Mesodermal cell (in vitro differentiated cells): ENCODE measurements around the gene TSPAN17.

Experiments
- H3K27ac ChIP-seq: 2 replicates; pipeline ENCODE4 v1.7.0; 2013; ENCODE audit warnings: mild to moderate bottlenecking, low read depth, low read length, moderate library complexity; ENCODE audit not compliant: severe bottlenecking
- H3K36me3 ChIP-seq: 2 replicates; pipeline ENCODE4 v1.7.1; 2013; ENCODE audit warnings: mild to moderate bottlenecking, low read length, moderate library complexity; ENCODE audit not compliant: control insufficient read depth, insufficient read depth
- H3K4me1 ChIP-seq: one replicate; pipeline ENCODE4 v1.7.1; 2013; ENCODE audit warnings: mild to moderate bottlenecking, low read length; ENCODE audit not compliant: insufficient read depth, control insufficient read depth, poor library complexity, severe bottlenecking
- H3K4me3 ChIP-seq: 2 replicates; pipeline ENCODE4 v1.7.0; 2013; ENCODE audit warnings: low read length, control low read depth, mild to moderate bottlenecking; ENCODE audit not compliant: insufficient read depth, poor library complexity, severe bottlenecking; ENCODE audit errors: extremely low read depth
- H3K9me3 ChIP-seq: 2 replicates; pipeline ENCODE4 v1.7.1; 2013; ENCODE audit warnings: mild to moderate bottlenecking, low read length, moderate library complexity; ENCODE audit not compliant: control insufficient read depth
- WGBS, 2 experiments: methylation state at CpG; one replicate each; pipeline ENCODE4 v1.1.5; 2013; ENCODE audit warnings: missing lambda C conversion rate in 2 of 2; ENCODE audit not compliant: insufficient coverage in 2 of 2; 5-methylcytosine and 5-hydroxymethylcytosine counted together

The TSPAN17 gene

DNA sequence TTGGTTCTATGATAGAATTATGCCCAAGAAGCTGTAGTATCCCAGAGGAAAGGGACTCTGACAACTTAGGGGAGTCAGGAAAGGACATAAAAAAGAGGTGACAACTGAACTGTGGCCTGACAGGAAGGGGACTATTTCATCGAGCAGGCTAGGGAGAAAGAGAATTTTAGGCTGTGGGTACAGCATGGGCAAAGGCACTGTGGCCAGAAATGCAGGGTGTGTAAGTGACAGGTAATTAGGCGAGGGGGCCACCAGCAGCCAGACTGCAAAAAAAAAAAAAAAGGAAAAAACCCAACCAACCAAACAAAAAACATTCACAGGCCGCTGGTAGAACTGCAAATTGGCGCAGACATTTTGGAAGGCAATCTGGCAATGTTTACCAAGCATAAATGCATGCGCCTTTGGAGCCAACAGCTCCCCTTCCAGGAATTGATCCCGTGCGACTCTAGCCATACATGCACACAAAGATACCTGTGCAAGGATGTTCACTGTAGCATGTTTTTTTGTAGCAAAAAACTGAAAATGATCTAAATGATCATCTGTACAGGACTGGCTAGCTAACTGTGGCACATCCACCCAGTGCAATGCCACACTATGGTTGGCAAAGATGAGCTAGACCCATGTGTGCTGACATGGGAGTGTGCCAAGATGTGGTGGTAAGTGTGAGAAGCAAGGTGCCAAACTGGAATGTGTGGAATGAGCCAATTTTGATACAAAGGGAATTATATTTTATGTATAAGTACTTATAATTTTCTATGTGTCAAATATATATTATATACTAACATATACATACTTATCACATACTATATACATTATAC is 15.7 kb upstream of the TSPAN17 start:
- 85 to 97% methylated on average over 5 of the region's 7 CpGs for WGBS, 2 experiments

DNA sequence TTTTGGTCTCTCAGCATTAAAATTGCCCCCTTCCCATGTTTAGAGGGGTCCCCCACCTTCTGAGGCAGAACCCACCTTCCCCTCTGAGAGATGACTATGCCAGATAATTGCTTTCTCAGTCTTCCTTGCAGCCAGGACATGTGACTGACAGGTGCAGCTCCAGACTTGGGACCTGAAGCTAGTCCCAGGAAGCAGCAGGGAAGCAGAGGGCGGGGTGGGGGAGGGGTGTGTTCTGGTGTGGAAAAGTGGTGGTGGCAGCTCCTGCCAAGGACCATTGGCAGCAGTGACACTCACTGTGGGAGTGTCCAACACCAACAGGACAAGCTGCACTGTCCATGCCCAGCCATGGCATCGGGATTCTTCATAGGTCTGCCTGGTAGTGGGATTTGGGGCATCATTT is 14.5 kb upstream of the TSPAN17 start:
- peaks cover 15% of the 10 kb centered on the region for H3K4me1 ChIP-seq
- no peak overlapping the region for H3K27ac ChIP-seq
- no peak overlapping the region for H3K4me3 ChIP-seq
- H3K9me3 ChIP-seq: no peaks in the 10 kb centered on the region
- WGBS, 2 experiments: 93 to 95% methylated on average over 2 of the region's 2 CpGs
- no peaks in the 10 kb centered on the region for H3K36me3 ChIP-seq

More for the DNA sequence above, 15.7 kb upstream of the TSPAN17 start:
- Histone ChIP-seq H3K36me3 (no peaks in the 10 kb centered on the region), H3K4me3 (no peak overlapping the region), H3K27ac (no peak overlapping the region), H3K9me3 (no peaks in the 10 kb centered on the region), H3K4me1 (peaks cover 15% of the 10 kb centered on the region)

DNA sequence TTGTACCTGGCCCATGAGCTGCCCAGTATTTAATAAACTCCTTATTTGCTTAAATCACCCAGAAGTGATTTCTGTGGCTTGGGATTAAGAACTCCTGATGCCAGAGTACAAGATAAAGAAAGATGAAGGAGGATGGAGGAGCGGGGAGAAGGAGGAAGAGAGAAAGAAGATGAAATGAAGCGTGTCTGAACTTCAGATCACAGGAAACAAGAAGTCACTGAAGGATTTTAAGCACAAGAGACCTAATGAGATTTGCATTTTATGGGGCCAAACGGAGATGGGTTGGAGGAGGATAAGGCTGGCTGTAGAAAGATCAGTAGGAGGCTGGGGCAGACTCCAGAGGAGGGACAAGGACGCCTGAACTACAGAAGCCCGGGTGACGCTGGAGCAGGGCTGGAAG is 13.7 kb upstream of the TSPAN17 start:
- Histone ChIP-seq H3K36me3 (no peaks in the 10 kb centered on the region), H3K27ac (no peak overlapping the region), H3K4me1 (peaks cover 15% of the 10 kb centered on the region), H3K4me3 (no peak overlapping the region), H3K9me3 (no peaks in the 10 kb centered on the region)
- 41 to 44% methylated on average over 6 of the region's 6 CpGs for whole genome bisulfite sequencing, 2 experiments

DNA sequence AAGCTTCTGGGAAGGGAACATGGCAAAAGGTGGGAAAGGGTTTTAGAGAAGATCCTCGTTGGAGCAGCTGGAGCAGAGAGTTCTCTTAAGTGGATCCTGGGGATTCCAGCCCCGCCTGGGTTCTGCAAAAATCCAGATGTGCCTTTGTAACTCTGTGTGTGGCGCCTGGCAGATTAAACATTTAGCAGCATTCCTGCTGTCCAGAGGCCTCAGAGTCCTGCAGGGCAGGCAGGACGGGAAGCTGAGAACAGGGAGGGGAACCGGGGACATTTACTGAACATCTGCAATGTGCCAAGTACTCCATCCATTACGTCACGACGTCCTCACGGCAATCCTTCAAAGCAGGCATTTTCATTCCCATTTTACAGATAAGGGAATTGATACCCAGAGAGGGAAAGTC is 10.9 kb upstream of the TSPAN17 start:
- Histone ChIP-seq H3K4me3 (no peak overlapping the region), H3K27ac (no peak overlapping the region)
- WGBS, 2 experiments: 81 to 85% methylated on average over 5 to 7 of the region's 9 CpGs

DNA sequence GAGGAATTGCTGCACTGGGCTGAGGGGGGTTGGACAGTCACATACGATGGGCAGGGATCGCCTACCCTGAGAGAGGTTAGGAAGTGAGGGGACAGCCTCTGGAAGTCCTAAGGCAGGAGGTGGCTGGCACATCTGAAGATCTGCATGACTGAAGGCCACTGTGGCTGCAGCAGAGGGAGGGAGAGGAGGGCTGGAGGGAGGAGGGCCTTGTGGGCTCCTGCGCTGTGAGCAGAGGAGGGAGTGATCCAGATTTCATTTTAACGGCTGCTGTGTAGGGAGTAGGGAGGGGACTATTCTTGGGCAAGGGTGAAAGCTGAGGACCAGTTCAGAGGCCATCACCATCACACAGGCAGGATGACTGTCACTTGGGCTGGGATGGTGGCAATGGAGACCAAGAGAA is 9.7 kb upstream of the TSPAN17 start:
- H3K4me1 ChIP-seq: no peaks in the 10 kb centered on the region
- H3K9me3 ChIP-seq: no peaks in the 10 kb centered on the region
- H3K27ac ChIP-seq: no peak overlapping the region
- no peak overlapping the region for H3K4me3 ChIP-seq
- WGBS, 2 experiments: 40 to 44% methylated on average over 2 to 4 of the region's 4 CpGs
- no peaks in the 10 kb centered on the region for H3K36me3 ChIP-seq

More for the DNA sequence above, 10.9 kb upstream of the TSPAN17 start:
- Histone ChIP-seq H3K36me3 (no peaks in the 10 kb centered on the region), H3K4me1 (no peaks in the 10 kb centered on the region), H3K9me3 (no peaks in the 10 kb centered on the region)

DNA sequence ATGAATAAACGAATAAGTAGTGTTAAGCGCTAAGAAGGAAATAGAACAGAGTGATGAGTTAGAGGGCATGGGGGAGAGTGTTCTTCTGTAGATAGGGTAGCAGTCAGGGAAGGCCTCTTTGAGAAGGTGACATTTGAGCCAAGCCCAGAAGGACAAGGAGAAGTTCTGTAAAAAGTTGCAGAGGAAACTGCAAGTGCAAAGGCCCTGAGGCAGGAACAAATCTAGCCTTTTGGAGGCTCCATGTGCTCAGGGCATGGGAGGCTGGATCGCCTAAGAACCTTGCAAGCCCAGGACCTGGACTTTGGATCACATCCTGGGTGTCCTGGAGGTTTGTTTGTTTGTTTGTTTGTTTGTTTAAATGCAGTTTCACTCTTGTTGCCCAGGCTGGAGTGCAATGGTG is 8.8 kb upstream of the TSPAN17 start:
- Histone ChIP-seq H3K4me1 (no peaks in the 10 kb centered on the region), H3K4me3 (no peak overlapping the region), H3K36me3 (no peaks in the 10 kb centered on the region), H3K27ac (no peak overlapping the region), H3K9me3 (no peaks in the 10 kb centered on the region)
- 86 to 91% methylated on average over 3 of the region's 3 CpGs for WGBS, 2 experiments

DNA sequence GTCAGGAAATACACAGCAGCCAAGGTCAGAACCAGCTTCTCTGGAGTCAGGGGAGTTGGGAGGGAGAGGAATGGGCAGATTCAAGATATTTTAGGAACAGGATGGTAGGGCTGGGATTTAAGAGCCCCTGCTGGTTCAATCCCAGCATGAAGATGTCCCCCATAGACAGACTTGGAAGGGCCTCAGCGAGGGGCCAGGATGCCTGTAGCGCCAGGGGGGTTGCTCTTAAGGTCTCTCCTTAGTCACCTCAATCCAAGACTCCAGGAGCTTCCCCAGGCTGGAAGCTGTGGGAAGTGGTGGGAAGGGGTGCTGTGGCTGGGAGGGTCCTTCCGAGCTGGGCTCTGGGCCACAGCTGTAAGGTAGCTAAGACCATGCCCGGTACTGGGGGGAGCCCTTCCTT is 8.1 kb upstream of the TSPAN17 start:
- 49 to 65% methylated on average over 2 of the region's 4 CpGs for WGBS, 2 experiments
- H3K27ac ChIP-seq: no peak overlapping the region
- H3K9me3 ChIP-seq: no peaks in the 10 kb centered on the region
- no peak overlapping the region for H3K4me3 ChIP-seq
- no peaks in the 10 kb centered on the region for H3K4me1 ChIP-seq
- H3K36me3 ChIP-seq: no peaks in the 10 kb centered on the region

DNA sequence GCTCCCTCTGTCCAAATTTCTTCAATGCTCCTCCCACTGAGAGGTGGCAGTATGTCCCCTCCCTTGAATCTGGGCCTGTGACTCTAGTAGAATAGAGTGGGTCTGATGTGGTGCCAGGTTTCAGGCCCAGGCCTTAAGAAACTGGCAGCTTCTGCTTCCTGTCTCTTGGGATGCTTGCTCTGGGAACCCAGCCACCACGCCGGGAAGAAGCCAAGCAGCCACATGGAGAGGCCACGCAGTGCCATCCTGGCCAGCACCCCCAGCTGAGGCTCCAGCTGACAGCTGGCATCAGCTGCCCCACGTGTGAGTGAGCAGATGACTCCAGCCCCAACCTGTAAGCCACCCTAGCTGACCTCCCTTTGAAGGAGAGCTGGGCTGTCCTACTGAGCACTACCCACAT is 7.3 kb upstream of the TSPAN17 start:
- H3K36me3 ChIP-seq: no peaks in the 10 kb centered on the region
- WGBS, 2 experiments: 86 to 100% methylated on average over 2 to 4 of the region's 4 CpGs
- no peaks in the 10 kb centered on the region for H3K4me1 ChIP-seq
- H3K4me3 ChIP-seq: no peak overlapping the region
- no peak overlapping the region for H3K27ac ChIP-seq
- H3K9me3 ChIP-seq: no peaks in the 10 kb centered on the region

DNA sequence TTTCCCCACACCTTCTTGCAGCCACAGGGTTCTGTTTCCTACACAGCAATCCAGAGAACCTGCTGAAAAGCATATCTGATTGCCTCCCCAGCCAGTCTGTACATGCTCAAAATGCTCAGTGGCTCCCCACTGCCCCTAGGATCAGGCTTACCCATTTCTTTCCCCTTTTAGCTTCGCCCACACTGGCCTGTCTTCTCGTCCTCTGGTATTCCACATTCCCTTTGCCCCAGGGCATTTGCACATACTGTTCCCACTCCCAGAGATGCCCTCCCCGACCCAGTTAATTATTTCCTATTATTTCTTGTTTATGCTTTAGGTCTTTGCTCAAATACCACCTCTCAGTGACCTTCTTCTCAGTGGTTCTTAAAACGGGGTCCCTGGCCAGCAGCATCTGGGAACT is 6.7 kb upstream of the TSPAN17 start:
- Histone ChIP-seq H3K4me3 (no peak overlapping the region), H3K36me3 (no peaks in the 10 kb centered on the region), H3K27ac (no peak overlapping the region), H3K4me1 (no peaks in the 10 kb centered on the region), H3K9me3 (no peaks in the 10 kb centered on the region)
- WGBS, 2 experiments: 80 to 89% methylated on average over 1 to 2 of the region's 4 CpGs

DNA sequence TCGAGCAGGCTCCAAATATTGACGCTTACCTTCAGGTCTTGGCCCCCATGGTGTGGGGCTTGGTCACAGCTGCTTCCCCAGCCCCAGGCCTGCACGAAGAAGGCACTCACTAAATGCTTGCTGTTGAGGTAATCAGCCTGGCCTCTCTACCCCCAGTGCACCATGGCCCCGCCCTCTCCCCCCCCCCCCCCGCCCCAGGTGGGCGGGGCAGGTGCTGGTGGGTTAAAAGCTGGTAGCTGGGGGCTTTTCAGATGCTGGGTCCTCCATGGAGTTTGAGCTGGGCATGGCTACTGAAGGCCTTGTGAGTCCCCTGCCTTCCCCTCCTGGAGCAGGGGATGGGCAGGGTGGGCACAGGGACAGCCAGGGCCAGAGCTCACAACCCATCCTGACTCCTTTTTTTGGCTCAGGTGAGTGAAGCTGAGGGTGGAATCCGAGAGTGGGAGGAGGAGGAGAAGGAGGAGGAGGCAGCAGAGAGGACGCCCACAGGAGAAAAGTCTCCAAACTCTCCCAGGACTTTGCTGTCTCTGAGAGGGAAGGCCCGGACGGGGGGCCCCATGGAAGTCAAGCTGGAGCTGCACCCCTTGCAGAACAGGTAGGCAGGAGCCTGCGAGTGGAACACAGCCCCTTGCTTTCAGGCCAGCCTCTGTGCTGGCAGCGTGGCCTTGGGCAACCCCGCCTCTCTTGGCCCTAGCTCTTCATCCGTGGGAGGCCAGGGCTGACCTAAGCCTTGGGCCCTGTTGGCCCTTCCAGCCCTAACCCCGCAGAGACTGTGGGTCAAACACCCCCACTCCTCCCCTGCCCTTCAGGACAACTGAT is 4.4 kb upstream of the TSPAN17 start:
- no peaks in the 10 kb centered on the region for H3K36me3 ChIP-seq
- H3K27ac ChIP-seq: no peak overlapping the region
- WGBS, 2 experiments: 74 to 80% methylated on average over 9 to 11 of the region's 15 CpGs
- no peaks in the 10 kb centered on the region for H3K4me1 ChIP-seq
- no peaks in the 10 kb centered on the region for H3K9me3 ChIP-seq
- H3K4me3 ChIP-seq: no peak overlapping the region
